CD14-positive monocyte (primary cell): ENCODE results near the gene CC2D2A. TPM values are rescaled to one million over a fixed set of nuclear protein-coding genes. Genes with fewer than 3 reads are reported as not detected.

ENCODE experiments used
- DNase-seq, 3 donors: peaks; one replicate each; pipeline ENCODE4 v3.0.0-alpha.2; 2011 to 2022
- H2AFZ ChIP-seq: 2 replicates; pipeline ENCODE4 v1.6.0; 2012; ENCODE audit warnings: mild to moderate bottlenecking, low read depth, low read length, inconsistent platforms; ENCODE audit not compliant: insufficient read depth, poor library complexity, severe bottlenecking
- H3K27ac ChIP-seq, 2 donors: 1 replicate in 1 of 2; 2 replicates in 1 of 2; pipeline ENCODE4 v1.5.1; 2012 to 2013; ENCODE audit warnings: low read length in 2 of 2, control low read depth in 1 of 2, inconsistent platforms in 1 of 2, low read depth in 1 of 2, mild to moderate bottlenecking in 1 of 2
- H3K27me3 ChIP-seq, 2 donors: one replicate each; pipeline versions ENCODE4 v1.6.0 to v1.6.1; 2011 to 2013; ENCODE audit warnings: low read length in 2 of 2; ENCODE audit not compliant: control insufficient read depth in 2 of 2, insufficient read depth in 2 of 2
- H3K36me3 ChIP-seq, 2 donors: replicated peaks in 1 of 2; 1 replicate in 1 of 2; 2 replicates in 1 of 2; pipeline versions ENCODE4 v1.5.1 to v1.6.1; 2012 to 2013; ENCODE audit warnings: low read length in 2 of 2, control low read depth in 1 of 2, inconsistent platforms in 1 of 2, mild to moderate bottlenecking in 1 of 2; ENCODE audit not compliant: insufficient read depth in 2 of 2, control insufficient read depth in 1 of 2
- H3K4me1 ChIP-seq, 2 donors: 1 replicate in 1 of 2; 2 replicates in 1 of 2; pipeline versions ENCODE4 v1.5.1 to v1.6.1; 2012 to 2013; ENCODE audit warnings: low read length in 2 of 2, control low read depth in 1 of 2, inconsistent platforms in 1 of 2, mild to moderate bottlenecking in 1 of 2, moderate library complexity in 1 of 2; ENCODE audit not compliant: insufficient read depth in 2 of 2, control insufficient read depth in 1 of 2
- H3K4me2 ChIP-seq: replicated peaks from 2 replicates; pipeline ENCODE3; 2012; ENCODE audit warnings: low read length, moderate library complexity, mild to moderate bottlenecking; ENCODE audit not compliant: poor library complexity, severe bottlenecking; ENCODE audit errors: extremely low read depth
- H3K4me3 ChIP-seq, 3 experiments: fragments of 200-600 bp in 1 of 3; sonication (generic) in 1 of 3; replicated peaks in 1 of 3; 1 replicate in 2 of 3; 2 replicates in 1 of 3; pipeline ENCODE4 v1.5.1; 2011 to 2013; ENCODE audit warnings: low read length in 3 of 3, mild to moderate bottlenecking in 3 of 3, control low read depth in 2 of 3, low read depth in 2 of 3, inconsistent platforms in 1 of 3, moderate library complexity in 1 of 3
- H3K79me2 ChIP-seq: 2 replicates; pipeline ENCODE4 v1.6.0; 2012; ENCODE audit warnings: mild to moderate bottlenecking, control low read depth, inconsistent platforms, low read length, moderate library complexity; ENCODE audit not compliant: insufficient read depth
- H3K9ac ChIP-seq: 2 replicates; pipeline ENCODE4 v1.6.0; 2017; ENCODE audit warnings: low read length, mild to moderate bottlenecking; ENCODE audit not compliant: insufficient read depth, poor library complexity, severe bottlenecking
- H3K9me3 ChIP-seq, 2 donors: replicated peaks in 1 of 2; 1 replicate in 1 of 2; 2 replicates in 1 of 2; pipeline versions ENCODE4 v1.5.1 to v1.6.1; 2012 to 2013; ENCODE audit warnings: low read length in 2 of 2, control low read depth in 1 of 2; ENCODE audit not compliant: control insufficient read depth in 1 of 2, insufficient read depth in 1 of 2
- H4K20me1 ChIP-seq: 2 replicates; pipeline ENCODE4 v1.6.0; 2012; ENCODE audit warnings: mild to moderate bottlenecking, low read length, control low read depth, moderate library complexity; ENCODE audit not compliant: insufficient read depth
- H3K27ac Mint-ChIP-seq, 7 donors: one replicate each; pipeline ENCODE4 v1.8.0; 2020; ENCODE audit warnings: mild to moderate bottlenecking in 7 of 7, mixed read lengths in 7 of 7, moderate library complexity in 6 of 7, inconsistent platforms in 2 of 7
- H3K27me3 Mint-ChIP-seq, 3 donors: one replicate each; pipeline ENCODE4 v1.8.0; 2021 to 2022; ENCODE audit warnings: low read depth in 3 of 3, mild to moderate bottlenecking in 3 of 3, mixed read lengths in 3 of 3, moderate library complexity in 3 of 3, inconsistent platforms in 1 of 3
- H3K36me3 Mint-ChIP-seq, 2 donors: one replicate each; pipeline ENCODE4 v1.8.0; 2020; ENCODE audit warnings: mixed read lengths in 2 of 2, inconsistent platforms in 1 of 2, mild to moderate bottlenecking in 1 of 2
- H3K4me1 Mint-ChIP-seq: one replicate; pipeline ENCODE4 v1.8.0; 2020; ENCODE audit warnings: mild to moderate bottlenecking, mixed read lengths
- H3K4me3 Mint-ChIP-seq, 2 donors: one replicate each; pipeline ENCODE4 v1.8.0; 2020; ENCODE audit warnings: mild to moderate bottlenecking in 2 of 2, mixed read lengths in 2 of 2, moderate library complexity in 1 of 2
- H3K9me3 Mint-ChIP-seq, 7 donors: one replicate each; pipeline ENCODE4 v1.8.0; 2020 to 2022; ENCODE audit warnings: mixed read lengths in 7 of 7, mild to moderate bottlenecking in 6 of 7, moderate library complexity in 6 of 7, inconsistent platforms in 2 of 7
- WGBS: methylation state at CpG from one replicate; pipeline ENCODE4 v1.1.5; 2013; ENCODE audit warnings: missing lambda C conversion rate; ENCODE audit not compliant: insufficient coverage; 5-methylcytosine and 5-hydroxymethylcytosine counted together
- intact Hi-C, 2 donors: fragments of 100-400 bp; cut with micrococcal nuclease; formaldehyde crosslinking; loops; one replicate each; pipeline versions ENCODE4 v1.15.0 to v1.15.1; 2023
- polyA plus RNA-seq, 3 donors: library from polyadenylated mRNA; depleted of rRNA in 1 of 3; unstranded in 2 of 3; stranded (reverse) in 1 of 3; fragments of 300-500 nt in 2 of 3; fragments of >200 nt in 1 of 3; fragmentation: Illumina TruSeq in 2 of 3; gene quantifications; 1 replicate in 2 of 3; 2 replicates in 1 of 3; pipeline ENCODE4 v1.2.3, GENCODE V29; 2012 to 2021
- TF ChIP-seq, protein P1 (sequence below): fragments of 200-600 bp; IDR thresholded peaks from one replicate; pipeline ENCODE4 v1.8.0; 2022; ENCODE audit warnings: antibody characterized with exemption, mild to moderate bottlenecking

The CC2D2A gene
- polyA plus RNA-seq, 3 donors, result 1.7 to 2.5 (median 1.9) TPM

DNA sequence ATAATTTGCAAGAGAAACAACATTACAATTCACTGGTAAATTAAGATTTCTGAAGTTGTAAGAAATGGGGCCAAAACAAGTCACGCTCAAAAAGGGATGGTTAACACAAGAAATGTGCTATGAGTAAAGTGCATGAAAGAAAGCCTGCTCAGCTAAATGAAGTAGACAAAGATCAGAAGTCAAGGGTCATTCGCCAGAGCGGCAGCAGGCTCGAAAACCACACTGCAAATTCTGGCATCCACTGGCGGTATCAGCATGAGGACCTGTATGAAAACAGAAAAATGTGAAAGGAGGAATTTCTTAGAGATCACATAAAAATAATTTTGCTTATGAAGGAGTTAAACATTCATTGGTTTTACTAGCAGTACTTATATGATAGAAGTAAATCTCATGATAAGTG, 135.9 kb downstream of the CC2D2A start:
- H3K9ac ChIP-seq, result no peak overlapping the region
- TF ChIP-seq, protein P1, sequence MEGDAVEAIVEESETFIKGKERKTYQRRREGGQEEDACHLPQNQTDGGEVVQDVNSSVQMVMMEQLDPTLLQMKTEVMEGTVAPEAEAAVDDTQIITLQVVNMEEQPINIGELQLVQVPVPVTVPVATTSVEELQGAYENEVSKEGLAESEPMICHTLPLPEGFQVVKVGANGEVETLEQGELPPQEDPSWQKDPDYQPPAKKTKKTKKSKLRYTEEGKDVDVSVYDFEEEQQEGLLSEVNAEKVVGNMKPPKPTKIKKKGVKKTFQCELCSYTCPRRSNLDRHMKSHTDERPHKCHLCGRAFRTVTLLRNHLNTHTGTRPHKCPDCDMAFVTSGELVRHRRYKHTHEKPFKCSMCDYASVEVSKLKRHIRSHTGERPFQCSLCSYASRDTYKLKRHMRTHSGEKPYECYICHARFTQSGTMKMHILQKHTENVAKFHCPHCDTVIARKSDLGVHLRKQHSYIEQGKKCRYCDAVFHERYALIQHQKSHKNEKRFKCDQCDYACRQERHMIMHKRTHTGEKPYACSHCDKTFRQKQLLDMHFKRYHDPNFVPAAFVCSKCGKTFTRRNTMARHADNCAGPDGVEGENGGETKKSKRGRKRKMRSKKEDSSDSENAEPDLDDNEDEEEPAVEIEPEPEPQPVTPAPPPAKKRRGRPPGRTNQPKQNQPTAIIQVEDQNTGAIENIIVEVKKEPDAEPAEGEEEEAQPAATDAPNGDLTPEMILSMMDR, result no peak
- peaks cover 0 to 1% (median 0%) of the 10 kb centered on the region in 3 donors for H3K27me3 Mint-ChIP-seq
- no peaks in the 10 kb centered on the region for H3K4me1 ChIP-seq
- no peak overlapping the region for H3K4me2 ChIP-seq
- intact Hi-C loops, result no loop called here
- H3K36me3 ChIP-seq, result peaks cover 71 to 88% of the 10 kb centered on the region in 2 donors
- H3K36me3 Mint-ChIP-seq, result peaks cover 65 to 86% of the 10 kb centered on the region in 2 donors
- H3K27me3 ChIP-seq, result no peaks in the 10 kb centered on the region
- no peak overlapping the region for H3K4me3 ChIP-seq
- WGBS, result 92% methylated on average over 4 of the region's 5 CpGs
- no peak overlapping the region for H3K27ac ChIP-seq
- DNase-seq, result no peak
- H3K4me3 Mint-ChIP-seq, result no peak overlapping the region
- peaks cover 8% of the 10 kb centered on the region for H3K4me1 Mint-ChIP-seq
- H4K20me1 ChIP-seq, result peaks cover 100% of the 10 kb centered on the region
- no peak overlapping the region for H2AFZ ChIP-seq
- no peaks in the 10 kb centered on the region for H3K9me3 ChIP-seq
- H3K9me3 Mint-ChIP-seq, result no peaks in the 10 kb centered on the region
- no peak overlapping the region for H3K27ac Mint-ChIP-seq
- peaks cover 52% of the 10 kb centered on the region for H3K79me2 ChIP-seq

DNA sequence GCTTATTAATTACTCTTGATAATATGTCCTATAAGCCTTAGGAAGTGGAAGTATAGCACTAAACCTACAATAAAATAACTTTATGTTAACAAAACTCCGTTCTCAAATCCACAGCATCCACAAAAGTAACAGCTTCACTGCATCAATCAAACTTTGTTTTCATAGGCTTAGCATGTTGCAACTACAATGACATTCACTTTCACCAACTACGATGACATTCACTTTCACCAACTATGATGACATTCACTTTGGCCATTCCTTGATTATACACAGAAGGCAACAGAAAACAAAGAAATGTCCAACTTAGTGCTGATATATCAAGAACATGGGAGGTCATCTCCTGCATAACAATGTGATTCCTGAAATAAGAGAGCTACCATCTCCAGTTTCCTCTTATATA, 141.2 kb downstream of the CC2D2A start:
- no peaks in the 10 kb centered on the region for H3K9me3 ChIP-seq
- peaks cover 0 to 16% of the 10 kb centered on the region in 2 donors for H3K4me1 ChIP-seq
- H4K20me1 ChIP-seq, result peaks cover 100% of the 10 kb centered on the region
- H3K4me2 ChIP-seq, result no peak overlapping the region
- no peaks in the 10 kb centered on the region for H3K27me3 ChIP-seq
- peak overlapping the region; percentile 41 to 90 (median 61) for H3K27ac Mint-ChIP-seq
- peaks cover 28% of the 10 kb centered on the region for H3K4me1 Mint-ChIP-seq
- H3K27ac ChIP-seq, result peak overlapping the region in 1 of 2 donors; percentile 79
- peaks cover 88% of the 10 kb centered on the region for H3K79me2 ChIP-seq
- H3K9me3 Mint-ChIP-seq, result peaks cover 0 to 3% (median 0%) of the 10 kb centered on the region in 7 donors
- no peak overlapping the region for H3K9ac ChIP-seq
- no peak overlapping the region for H3K4me3 Mint-ChIP-seq
- H3K36me3 Mint-ChIP-seq, result peaks cover 50 to 75% of the 10 kb centered on the region in 2 donors
- TF ChIP-seq, protein P1, result no peak
- WGBS, result no CpG with 5 or more reads among the region's 2 CpGs
- no peak overlapping the region for H3K4me3 ChIP-seq
- H3K36me3 ChIP-seq, result peaks cover 58 to 81% of the 10 kb centered on the region in 2 donors
- H2AFZ ChIP-seq, result no peak overlapping the region
- intact Hi-C loops, result no loop called here
- H3K27me3 Mint-ChIP-seq, result peaks cover 0 to 1% (median 0%) of the 10 kb centered on the region in 3 donors
- peak; percentile 22 to 30 (median 28) for DNase-seq
